Heart right ventricle (tissue), 16 donors: ENCODE results near the gene UCN3. TPM values are rescaled to one million over a fixed set of nuclear protein-coding genes. Genes with fewer than 3 reads are reported as not detected.
"Not testable (repeated sequence)": the region's sequence is repeated elsewhere in the genome, so short reads cannot be mapped to it uniquely, and the experiment has no call there.

Experiments used
- ATAC-seq, 8 donors: fragments of 200-7000 bp; cut with Tn5 transposase; one replicate each; pipeline ENCODE4 v1.9.1; 2020; ENCODE audit warnings: mild to moderate bottlenecking in 8 of 8, moderate library complexity in 8 of 8, moderate number of reproducible peaks in 1 of 8
- DNase-seq, 2 donors: peaks; one replicate each; pipeline ENCODE4 v3.0.0-alpha.2; 2020
- H3K27ac ChIP-seq, 10 donors: fragments of 200-600 bp; sonication (generic) in 2 of 10; one replicate each; pipeline versions ENCODE4 v1.5.0 to v1.8.0; 2020 to 2022; ENCODE audit warnings: mild to moderate bottlenecking in 3 of 10
- H3K27me3 ChIP-seq, 7 donors: fragments of 200-600 bp; one replicate each; pipeline ENCODE4 v1.8.0; 2021 to 2022; ENCODE audit warnings: mild to moderate bottlenecking in 2 of 7
- H3K36me3 ChIP-seq, 9 donors: fragments of 200-600 bp; sonication (generic) in 1 of 9; one replicate each; pipeline versions ENCODE4 v1.5.0 to v1.8.0; 2020 to 2022; ENCODE audit warnings: mild to moderate bottlenecking in 2 of 9
- H3K4me1 ChIP-seq, 9 donors: fragments of 200-600 bp; sonication (generic) in 1 of 9; one replicate each; pipeline versions ENCODE4 v1.5.0 to v1.8.0; 2020 to 2022; ENCODE audit warnings: mild to moderate bottlenecking in 4 of 9
- H3K4me3 ChIP-seq, 10 donors: fragments of 200-600 bp; sonication (generic) in 2 of 10; one replicate each; pipeline versions ENCODE4 v1.5.0 to v1.8.0; 2020 to 2022; ENCODE audit warnings: mild to moderate bottlenecking in 7 of 10, moderate library complexity in 2 of 10
- H3K9me3 ChIP-seq, 11 donors: fragments of 200-600 bp in 10 of 11; sonication (generic) in 2 of 11; one replicate each; pipeline versions ENCODE4 v1.5.0 to v1.8.0; 2013 to 2022; ENCODE audit warnings: mild to moderate bottlenecking in 2 of 11, control low read depth in 1 of 11, moderate library complexity in 1 of 11
- CTCF ChIP-seq, 9 donors: fragments of 200-600 bp; sonication (generic) in 2 of 9; IDR thresholded peaks; one replicate each; pipeline versions ENCODE4 v1.5.0 to v1.8.0; 2021 to 2022; ENCODE audit warnings: antibody characterized with exemption in 9 of 9, mild to moderate bottlenecking in 5 of 9, moderate library complexity in 1 of 9
- WGBS, 2 donors: extraction: QIAGEN DNeasy Blood & Tissue Kit; methylation state at CpG; one replicate each; pipeline ENCODE4 v1.1.7; 2013; ENCODE audit warnings: inconsistent platforms in 1 of 2; 5-methylcytosine and 5-hydroxymethylcytosine counted together
- intact Hi-C, 10 donors: fragments of 100-400 bp; cut with DNase I; formaldehyde crosslinking; loops; one replicate each; pipeline versions ENCODE4 v1.11.1 to v1.14.2; 2022
- polyA plus RNA-seq, 2 donors: library from polyadenylated mRNA; stranded (reverse); fragments of 200-250 nt; gene quantifications; one replicate each; pipeline ENCODE4 v1.2.3, GENCODE V29; 2013
- total RNA-seq, 10 donors: library from RNA; stranded (reverse); fragmentation: NEBNext Ultra II Directional in 3 of 10; extraction: Animal tissue kit (Norgen Biotek cat#: 25700) in 3 of 10; gene quantifications; one replicate each; pipeline versions ENCODE4 v1.2.1 to v1.2.4, GENCODE V29; 2021 to 2023
- donor health status: Arrhythmogenic right ventricular cardiomyopathy.
- donor health status: ischemic (EF 13 %, LVEDD 7.1; RV severe dilation, severe dysfunction).
- donor health status: healthy with polysubstance abuse.
- donor health status: DM: no; HTN: yes; CAD: no.
- donor health status: DM: no; HTN: no; CAD: no.
- donor health status: ischemic (EF 25% LVEDD 6.9; RV normal size, moderate dysfunction).
- donor health status: ischemic (EF 25% LVEDD 5.7; RV mildly dilated, moderate dysfunction).
- donor health status: healthy.
- donor health status: DM: yes; HTN: yes; CAD: no.
- donor health status: Ischemic cardiomyopathy.
- donor health status: ischemic (EF 35%, LVEDD 5.7; RV mildly dilated, moderate dysfunction).
- donor health status: nonischemic (EF 11% LVEDD 7.7; RV severe dilation, severe dysfunction).
- donor health status: DM: yes; HTN: yes; CAD: no.
- donor health status: PGD.
- donor health status: ischemic (EF 29% LVEDD 5.4; RV normal size, mild dysfunction).
- donor health status: nonischemic (EF 23%, LVEDD 6.1; RV moderate dilation, normal function).

Gene UCN3
- total and polyA plus RNA-seq, 12 donors: not detected

- H3K4me3 ChIP-seq: no peak overlapping the region
- no peak for TF ChIP-seq CTCF (IDR thresholded peaks at IDR 0.05)
- intact Hi-C loops: loop anchor here in 1 of 10 donors (10.0 kb wide), 1 partner anchor 112 kb away; no protein-coding TSS in a partner anchor
- H3K27ac ChIP-seq: no peak overlapping the region
- peaks cover 0 to 5% (median 0%) of the 10 kb centered on the region in 7 donors for H3K27me3 ChIP-seq
- DNase-seq: no peak
- peaks cover 0 to 13% (median 2%) of the 10 kb centered on the region in 9 donors for H3K4me1 ChIP-seq
- no peak for ATAC-seq
- H3K36me3 ChIP-seq: no peaks in the 10 kb centered on the region
- 64 to 68% methylated on average over 1 of the region's 1 CpG for WGBS, 2 donors
- H3K9me3 ChIP-seq: no peaks in the 10 kb centered on the region
These were observed 42.2 kb downstream of the UCN3 start for GRCh38 chr10:5406918-5407317.

- H3K27ac ChIP-seq, ATAC-seq, intact Hi-C loops, H3K27me3 ChIP-seq, H3K4me3 ChIP-seq, H3K9me3 ChIP-seq, DNase-seq, H3K36me3 ChIP-seq: not testable (repeated sequence)
- H3K4me1 ChIP-seq: peaks cover 0 to 15% (median 9%) of the 10 kb centered on the region in 9 donors
These were observed 46.0 kb downstream of the UCN3 start for GRCh38 chr10:5410787-5411186.

GRCh38 chr10:5411941-5412276 lies 47.1 kb downstream of the UCN3 start:
- intact Hi-C loops: no loop called here
- Histone ChIP-seq H3K4me3 (peak overlapping the region; percentile 68 to 95 (median 78)), H3K27ac (no peak overlapping the region), H3K27me3 (no peaks in the 10 kb centered on the region), H3K9me3 (no peaks in the 10 kb centered on the region), H3K4me1 (peaks cover 0 to 15% (median 9%) of the 10 kb centered on the region in 9 donors), H3K36me3 (no peaks in the 10 kb centered on the region)
- DNase-seq: no peak
- 35 to 39% methylated on average over 3 of the region's 3 CpGs for WGBS, 2 donors
- ATAC-seq: peak in 2 of 8 donors; percentile 5 to 46
- TF ChIP-seq CTCF (IDR thresholded peaks at IDR 0.05): no peak

- peak within 1 kb of the TSS; percentile 68 to 95 (median 78) for H3K4me3 ChIP-seq
These were observed 47.6 kb downstream of the UCN3 start, which contains the start of gene NET1 for GRCh38 chr10:5412277-5412941. NET1 (plus strand) TSS chr10:5412557; CDS start chr10:5412693, 136 bp downstream.

More at GRCh38 chr10:5412277-5412941, 47.6 kb downstream of the UCN3 start, which contains the start of gene NET1:
- 0 to 2% methylated on average over 33 to 48 of the region's 48 CpGs for WGBS, 2 donors
- Histone ChIP-seq H3K27ac (peak within 1 kb of the TSS in 9 of 10 donors; percentile 45 to 75 (median 64)), H3K4me1 (peaks cover 0 to 15% (median 9%) of the 10 kb centered on the region in 9 donors), H3K9me3 (peaks cover 0 to under 1% (median 0%) of the 10 kb centered on the region in 11 donors), H3K27me3 (no peaks in the 10 kb centered on the region), H3K36me3 (no peaks in the 10 kb centered on the region)
- peak; percentile 86 to 89 for DNase-seq
- no peak for TF ChIP-seq CTCF (IDR thresholded peaks at IDR 0.05)
- ATAC-seq: peak; percentile 98 to 99 (median 99)
- intact Hi-C loops: no loop called here
